WTC11 (cell line): ENCODE data around the gene FAHD2A. TPM values are rescaled to one million over a fixed set of nuclear protein-coding genes. Genes with fewer than 3 reads are reported as not detected.

Experiments used
- ATAC-seq: fragments of 200-7000 bp; cut with Tn5 transposase; 2 replicates; pipeline ENCODE4 v1.10.0; 2021; ENCODE audit warnings: mild to moderate bottlenecking, moderate library complexity
- CTCF ChIA-PET: fragments of 300-600 bp; sonication (Branson Sonifier 250); formaldehyde crosslinking; loops from one replicate; lab custom pipeline; 2021; ENCODE audit warnings: antibody characterized with exemption; lab: Charles Lee
- POLR2A ChIA-PET: fragments of 350-600 bp; sonication (Branson Sonifier 250); formaldehyde crosslinking; loops from one replicate; lab custom pipeline; 2021; ENCODE audit warnings: antibody characterized with exemption; lab: Charles Lee
- DNase-seq: peaks from one replicate; pipeline ENCODE4 v3.0.0; 2021; ENCODE audit warnings: low spot score
- H3K27ac Mint-ChIP-seq: 2 replicates; pipeline ENCODE4 v1.8.0; 2021; ENCODE audit warnings: mixed read lengths
- H3K27me3 Mint-ChIP-seq: 2 replicates; pipeline ENCODE4 v1.8.0; 2021; ENCODE audit warnings: low read depth, mild to moderate bottlenecking, moderate library complexity, mixed read lengths
- H3K36me3 Mint-ChIP-seq: 2 replicates; pipeline ENCODE4 v1.8.0; 2021; ENCODE audit warnings: mixed read lengths
- H3K4me1 Mint-ChIP-seq: 2 replicates; pipeline ENCODE4 v1.8.0; 2022; ENCODE audit warnings: mixed read lengths
- H3K4me3 Mint-ChIP-seq: 2 replicates; pipeline ENCODE4 v1.8.0; 2021; ENCODE audit warnings: mild to moderate bottlenecking, moderate library complexity, mixed read lengths
- H3K9me3 Mint-ChIP-seq: 2 replicates; pipeline ENCODE4 v1.8.0; 2021; ENCODE audit warnings: mixed read lengths
- AR ChIP-seq: fragments of 250-450 bp; sonication (Bioruptor Pico); IDR thresholded peaks from 2 replicates; pipeline ENCODE4 v1.9.0; 2021; ENCODE audit warnings: mild to moderate bottlenecking
- CREM ChIP-seq: sonication (generic); formaldehyde crosslinking; IDR thresholded peaks from 2 replicates; pipeline ENCODE4 v1.8.1; 2022; ENCODE audit warnings: mild to moderate bottlenecking, missing genetic modification reagents, moderate library complexity
- ESRRA ChIP-seq: sonication (generic); formaldehyde crosslinking; IDR thresholded peaks from 2 replicates; pipeline ENCODE4 v1.8.1; 2022; ENCODE audit warnings: mild to moderate bottlenecking, missing genetic modification reagents, borderline replicate concordance
- ETV6 ChIP-seq: sonication (generic); formaldehyde crosslinking; IDR thresholded peaks from 2 replicates; pipeline ENCODE4 v1.8.1; 2022; ENCODE audit warnings: mild to moderate bottlenecking, missing genetic modification reagents
- FOXJ3 ChIP-seq: sonication (generic); formaldehyde crosslinking; IDR thresholded peaks from 2 replicates; pipeline ENCODE4 v1.9.0; 2021; ENCODE audit warnings: missing genetic modification reagents, mild to moderate bottlenecking, borderline replicate concordance
- FOXK1 ChIP-seq: sonication (generic); formaldehyde crosslinking; IDR thresholded peaks from 2 replicates; pipeline ENCODE4 v1.8.0; 2022; ENCODE audit warnings: mild to moderate bottlenecking, moderate library complexity, missing genetic modification reagents
- FOXP1 ChIP-seq: sonication (generic); formaldehyde crosslinking; IDR thresholded peaks from 2 replicates; pipeline ENCODE4 v1.8.0; 2022; ENCODE audit warnings: missing genetic modification reagents, mild to moderate bottlenecking, moderate library complexity, borderline replicate concordance
- GTF2I ChIP-seq: fragments of 250-450 bp; sonication (Bioruptor Pico); conservative IDR thresholded peaks from 2 replicates; pipeline ENCODE4 v1.4.0; 2021; ENCODE audit warnings: mild to moderate bottlenecking
- JAZF1 ChIP-seq: fragments of 250-450 bp; sonication (Bioruptor Pico); IDR thresholded peaks from 2 replicates; pipeline ENCODE4 v1.9.0; 2021; ENCODE audit warnings: moderate library complexity, mild to moderate bottlenecking, inconsistent platforms
- JUN ChIP-seq: sonication (generic); formaldehyde crosslinking; IDR thresholded peaks from 2 replicates; pipeline ENCODE4 v1.8.0; 2023; ENCODE audit warnings: mild to moderate bottlenecking, missing genetic modification reagents
- KAT7 ChIP-seq: sonication (generic); formaldehyde crosslinking; IDR thresholded peaks from 2 replicates; pipeline ENCODE4 v1.8.1; 2023; ENCODE audit warnings: missing genetic modification reagents, mild to moderate bottlenecking, borderline replicate concordance
- SMAD3 ChIP-seq: sonication (generic); formaldehyde crosslinking; IDR thresholded peaks from 2 replicates; pipeline ENCODE4 v1.8.0; 2022; ENCODE audit warnings: missing genetic modification reagents, mild to moderate bottlenecking, borderline replicate concordance
- SP1 ChIP-seq: sonication (generic); formaldehyde crosslinking; conservative IDR thresholded peaks from 2 replicates; pipeline ENCODE4 v1.8.1; 2022; ENCODE audit warnings: missing genetic modification reagents
- TCF7 ChIP-seq: sonication (generic); formaldehyde crosslinking; IDR thresholded peaks from 2 replicates; pipeline ENCODE4 v1.8.0; 2022; ENCODE audit warnings: mild to moderate bottlenecking, low read depth, missing genetic modification reagents, moderate library complexity
- TEAD1 ChIP-seq: sonication (generic); formaldehyde crosslinking; IDR thresholded peaks from 2 replicates; pipeline ENCODE4 v1.8.0; 2022; ENCODE audit warnings: mild to moderate bottlenecking, missing genetic modification reagents
- USF1 ChIP-seq: sonication (generic); formaldehyde crosslinking; IDR thresholded peaks from 2 replicates; pipeline ENCODE4 v1.8.0; 2022; ENCODE audit warnings: mild to moderate bottlenecking, missing genetic modification reagents
- ZBTB21 ChIP-seq: sonication (generic); formaldehyde crosslinking; IDR thresholded peaks from 2 replicates; pipeline ENCODE4 v1.8.1; 2023; ENCODE audit warnings: mild to moderate bottlenecking, missing genetic modification reagents, borderline replicate concordance
- ZMAT4 ChIP-seq: fragments of 250-450 bp; sonication (Bioruptor Pico); IDR thresholded peaks from 2 replicates; pipeline ENCODE4 v1.9.0; 2021; ENCODE audit warnings: mild to moderate bottlenecking
- ZNF281 ChIP-seq: sonication (generic); formaldehyde crosslinking; IDR thresholded peaks from 2 replicates; pipeline ENCODE4 v1.8.0; 2023; ENCODE audit warnings: mild to moderate bottlenecking, missing genetic modification reagents
- ZNF416 ChIP-seq: fragments of 250-450 bp; sonication (Bioruptor Pico); IDR thresholded peaks from 2 replicates; pipeline ENCODE4 v1.9.0; 2021; ENCODE audit warnings: mild to moderate bottlenecking, inconsistent platforms
- total RNA-seq: library from RNA; stranded (reverse); gene quantifications from 3 replicates; pipeline ENCODE4 v1.2.3, GENCODE V29; 2021
- TF ChIP-seq, protein P1 (sequence below): sonication (generic); formaldehyde crosslinking; IDR thresholded peaks from 2 replicates; pipeline ENCODE4 v1.8.1; 2023; ENCODE audit warnings: mild to moderate bottlenecking, missing genetic modification reagents, moderate library complexity
- TF ChIP-seq, protein P2 (sequence below): fragments of 200-600 bp; IDR thresholded peaks from 2 replicates; pipeline ENCODE4 v1.8.0; 2022; ENCODE audit warnings: antibody characterized with exemption
- TF ChIP-seq, protein P3 (sequence below): sonication (generic); formaldehyde crosslinking; IDR thresholded peaks from 2 replicates; pipeline ENCODE4 v1.8.0; 2022; ENCODE audit warnings: mild to moderate bottlenecking, missing genetic modification reagents

The FAHD2A gene
- total RNA-seq, 1 experiment from 2014 or later, result 47.9 TPM

DNA sequence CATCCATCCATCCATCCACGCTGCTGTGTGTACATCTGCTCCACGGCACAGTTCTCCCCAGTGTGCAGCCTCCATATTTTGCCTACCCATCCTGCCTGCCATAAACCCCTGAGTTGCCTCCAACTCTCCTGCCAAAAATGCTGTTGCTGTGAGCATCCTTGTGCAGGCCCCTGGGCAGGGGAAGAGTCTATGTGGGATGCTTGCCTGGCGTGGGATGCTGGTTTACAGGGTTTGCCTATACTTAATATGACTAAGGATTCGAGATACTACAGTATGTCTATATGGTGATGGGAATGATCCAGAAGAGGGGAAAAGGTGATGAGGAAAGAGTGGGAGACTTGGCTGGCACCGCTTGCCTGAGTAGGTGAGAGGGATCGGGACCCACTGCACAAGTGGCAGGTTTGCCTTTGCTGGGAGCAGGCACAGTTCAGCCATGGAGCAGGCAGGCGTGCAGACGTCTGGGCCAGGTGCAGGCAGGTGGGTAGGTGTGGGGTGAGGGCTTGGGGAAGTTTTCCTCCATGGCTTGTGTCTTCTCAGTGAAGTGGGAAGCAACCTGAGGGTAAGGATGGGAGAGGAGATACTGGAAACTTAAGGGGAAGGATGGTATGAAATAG lies 30.2 kb upstream of the FAHD2A start:
- Mint-ChIP-seq H3K4me3 (no peak overlapping the region), H3K27me3 (no peaks in the 10 kb centered on the region), H3K36me3 (no peaks in the 10 kb centered on the region), H3K27ac (no peak overlapping the region), H3K9me3 (peaks cover 6% of the 10 kb centered on the region; the same call in 1 of the 2 replicates), H3K4me1 (peaks cover 4% of the 10 kb centered on the region)
- DNase-seq (no peak), ATAC-seq (no peak)
- ChIA-PET CTCF (interaction anchor here (4.0 kb wide), 1 partner anchor 17 kb away, joined by 26 read pairs; no protein-coding TSS in a partner anchor), POLR2A (no interaction called here)
- TF ChIP-seq ZMAT4 (no peak), ZBTB21 (no peak), FOXJ3 (CRISPR knock-in tag) (no peak), SMAD3 (CRISPR knock-in tag) (no peak), JUN (no peak), GTF2I (no peak), FOXK1 (CRISPR knock-in tag) (no peak)
- TF ChIP-seq, protein P1, sequence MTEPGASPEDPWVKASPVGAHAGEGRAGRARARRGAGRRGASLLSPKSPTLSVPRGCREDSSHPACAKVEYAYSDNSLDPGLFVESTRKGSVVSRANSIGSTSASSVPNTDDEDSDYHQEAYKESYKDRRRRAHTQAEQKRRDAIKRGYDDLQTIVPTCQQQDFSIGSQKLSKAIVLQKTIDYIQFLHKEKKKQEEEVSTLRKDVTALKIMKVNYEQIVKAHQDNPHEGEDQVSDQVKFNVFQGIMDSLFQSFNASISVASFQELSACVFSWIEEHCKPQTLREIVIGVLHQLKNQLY (CRISPR knock-in tag), result no peak
- TF ChIP-seq, protein P2, sequence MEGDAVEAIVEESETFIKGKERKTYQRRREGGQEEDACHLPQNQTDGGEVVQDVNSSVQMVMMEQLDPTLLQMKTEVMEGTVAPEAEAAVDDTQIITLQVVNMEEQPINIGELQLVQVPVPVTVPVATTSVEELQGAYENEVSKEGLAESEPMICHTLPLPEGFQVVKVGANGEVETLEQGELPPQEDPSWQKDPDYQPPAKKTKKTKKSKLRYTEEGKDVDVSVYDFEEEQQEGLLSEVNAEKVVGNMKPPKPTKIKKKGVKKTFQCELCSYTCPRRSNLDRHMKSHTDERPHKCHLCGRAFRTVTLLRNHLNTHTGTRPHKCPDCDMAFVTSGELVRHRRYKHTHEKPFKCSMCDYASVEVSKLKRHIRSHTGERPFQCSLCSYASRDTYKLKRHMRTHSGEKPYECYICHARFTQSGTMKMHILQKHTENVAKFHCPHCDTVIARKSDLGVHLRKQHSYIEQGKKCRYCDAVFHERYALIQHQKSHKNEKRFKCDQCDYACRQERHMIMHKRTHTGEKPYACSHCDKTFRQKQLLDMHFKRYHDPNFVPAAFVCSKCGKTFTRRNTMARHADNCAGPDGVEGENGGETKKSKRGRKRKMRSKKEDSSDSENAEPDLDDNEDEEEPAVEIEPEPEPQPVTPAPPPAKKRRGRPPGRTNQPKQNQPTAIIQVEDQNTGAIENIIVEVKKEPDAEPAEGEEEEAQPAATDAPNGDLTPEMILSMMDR, result no peak
- TF ChIP-seq, protein P3, sequence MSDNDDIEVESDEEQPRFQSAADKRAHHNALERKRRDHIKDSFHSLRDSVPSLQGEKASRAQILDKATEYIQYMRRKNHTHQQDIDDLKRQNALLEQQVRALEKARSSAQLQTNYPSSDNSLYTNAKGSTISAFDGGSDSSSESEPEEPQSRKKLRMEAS, result no peak

DNA sequence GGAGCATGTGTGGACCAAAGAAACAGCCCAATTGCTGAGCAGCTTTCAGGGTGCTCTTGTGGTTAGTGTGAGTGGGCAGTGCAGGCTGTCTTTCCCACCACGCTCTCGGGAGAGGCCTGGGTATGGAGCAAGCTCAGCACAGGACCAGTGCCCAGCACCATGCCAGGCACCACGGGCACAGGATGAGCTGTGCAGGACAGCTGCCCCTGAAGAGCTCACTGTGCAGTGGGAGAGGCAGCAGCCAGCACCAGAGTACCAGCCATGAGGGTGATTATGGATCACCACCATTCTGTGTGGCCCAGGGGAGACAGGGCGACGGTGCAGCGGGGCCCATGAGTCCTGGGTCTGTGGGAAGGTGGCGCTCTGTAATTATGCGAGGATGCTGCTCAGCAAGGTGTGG lies 29.7 kb upstream of the FAHD2A start:
- ChIA-PET POLR2A (no interaction called here), CTCF (interaction anchor here (1.2 to 4.0 kb wide), 2 partner anchors 16 to 99 kb away, joined by 3 to 26 read pairs; partner anchors contain the start of gene PROM2)
- H3K27ac Mint-ChIP-seq, result no peak overlapping the region
- no peak for TF ChIP-seq KAT7 (CRISPR knock-in tag)
- TF ChIP-seq ZNF281 (CRISPR knock-in tag), result no peak
- TF ChIP-seq CREM (CRISPR knock-in tag), result no peak
- TF ChIP-seq SP1 (CRISPR knock-in tag), result no peak
- TF ChIP-seq, protein P1 (CRISPR knock-in tag), result no peak
- TF ChIP-seq ETV6 (CRISPR knock-in tag), result no peak
- TF ChIP-seq AR (CRISPR knock-in tag), result no peak
- no peak for TF ChIP-seq ZNF416 (CRISPR knock-in tag)
- no peak for TF ChIP-seq ZBTB21
- no peak for TF ChIP-seq TCF7 (CRISPR knock-in tag)
- no peak for TF ChIP-seq JAZF1 (CRISPR knock-in tag)
- no peak for TF ChIP-seq FOXP1 (CRISPR knock-in tag)
- no peak for TF ChIP-seq ESRRA (CRISPR knock-in tag)
- TF ChIP-seq USF1, result no peak
- TF ChIP-seq TEAD1 (CRISPR knock-in tag), result no peak
- DNase-seq (no peak), ATAC-seq (no peak)
- H3K36me3 Mint-ChIP-seq, result no peaks in the 10 kb centered on the region
- H3K4me3 Mint-ChIP-seq, result no peak overlapping the region
- H3K4me1 Mint-ChIP-seq, result peaks cover 4% of the 10 kb centered on the region
- peaks cover 6% of the 10 kb centered on the region; the same call in 1 of the 2 replicates for H3K9me3 Mint-ChIP-seq
- H3K27me3 Mint-ChIP-seq, result no peaks in the 10 kb centered on the region
